Progenitor cell of endocrine pancreas (in vitro differentiated cells): ENCODE results near the gene CEP164. TPM values are rescaled to one million over a fixed set of nuclear protein-coding genes. Genes with fewer than 3 reads are reported as not detected.

Experiments
- DNase-seq: peaks from one replicate; pipeline ENCODE4 v3.0.0; 2021; ENCODE audit warnings: low spot score; ENCODE audit not compliant: unreplicated experiment
- H3K27ac Mint-ChIP-seq: 2 replicates; pipeline ENCODE4 v1.8.0; 2021; ENCODE audit warnings: mild to moderate bottlenecking, moderate library complexity, mixed read lengths
- H3K27me3 Mint-ChIP-seq: 2 replicates; pipeline ENCODE4 v1.8.0; 2021; ENCODE audit warnings: mixed read lengths
- H3K36me3 Mint-ChIP-seq: 2 replicates; pipeline ENCODE4 v1.8.0; 2022; ENCODE audit warnings: mixed read lengths; ENCODE audit not compliant: insufficient read depth
- H3K4me1 Mint-ChIP-seq: 2 replicates; pipeline ENCODE4 v1.8.0; 2021; ENCODE audit warnings: low read depth, mixed read lengths
- H3K4me3 Mint-ChIP-seq: 2 replicates; pipeline ENCODE4 v1.8.0; 2021; ENCODE audit warnings: low read depth, mild to moderate bottlenecking, moderate library complexity, mixed read lengths
- H3K9me3 Mint-ChIP-seq: 2 replicates; pipeline ENCODE4 v1.8.0; 2021; ENCODE audit warnings: low read depth, mixed read lengths
- CTCF ChIP-seq: fragments of 200-600 bp; sonication (generic); IDR thresholded peaks from one replicate; pipeline ENCODE4 v1.5.0; 2021; ENCODE audit warnings: antibody characterized with exemption, mild to moderate bottlenecking; ENCODE audit not compliant: unreplicated experiment
- total RNA-seq: library from RNA; stranded (reverse); gene quantifications from 2 replicates; pipeline ENCODE4 v1.2.1, GENCODE V29; 2021

Gene CEP164
- total RNA-seq, 1 donor from 2014 or later: 66.8 TPM

GRCh38 chr11:117375960-117376359 lies 48.3 kb downstream of the CEP164 start:
- no peak for DNase-seq
- no peaks in the 10 kb centered on the region for H3K4me1 Mint-ChIP-seq
- peaks cover 25% of the 10 kb centered on the region for H3K36me3 Mint-ChIP-seq
- no peak for TF ChIP-seq CTCF
- H3K27me3 Mint-ChIP-seq: no peaks in the 10 kb centered on the region
- no peaks in the 10 kb centered on the region for H3K9me3 Mint-ChIP-seq
- H3K4me3 Mint-ChIP-seq: no peak overlapping the region
- no peak overlapping the region for H3K27ac Mint-ChIP-seq

GRCh38 chr11:117376517-117376916 lies 48.9 kb downstream of the CEP164 start:
- no peaks in the 10 kb centered on the region for H3K27me3 Mint-ChIP-seq
- H3K4me3 Mint-ChIP-seq: no peak overlapping the region
- no peak for TF ChIP-seq CTCF
- no peaks in the 10 kb centered on the region for H3K9me3 Mint-ChIP-seq
- H3K4me1 Mint-ChIP-seq: no peaks in the 10 kb centered on the region
- DNase-seq: no peak
- no peak overlapping the region for H3K27ac Mint-ChIP-seq
- H3K36me3 Mint-ChIP-seq: peaks cover 22% of the 10 kb centered on the region

GRCh38 chr11:117378976-117379865 lies 51.6 kb downstream of the CEP164 start:
- Mint-ChIP-seq H3K27ac (no peak overlapping the region), H3K9me3 (no peaks in the 10 kb centered on the region), H3K4me3 (no peak overlapping the region), H3K36me3 (peaks cover 14% of the 10 kb centered on the region), H3K27me3 (no peaks in the 10 kb centered on the region), H3K4me1 (no peaks in the 10 kb centered on the region)
- no peak for DNase-seq
- TF ChIP-seq CTCF: no peak

GRCh38 chr11:117380676-117381075 lies 53.0 kb downstream of the CEP164 start:
- Mint-ChIP-seq H3K27ac (no peak overlapping the region), H3K36me3 (peaks cover 10% of the 10 kb centered on the region), H3K27me3 (no peaks in the 10 kb centered on the region), H3K4me3 (no peak overlapping the region), H3K4me1 (no peaks in the 10 kb centered on the region), H3K9me3 (no peaks in the 10 kb centered on the region)
- no peak for DNase-seq
- no peak for TF ChIP-seq CTCF

- TF ChIP-seq CTCF: no peak
- no peaks in the 10 kb centered on the region for H3K4me1 Mint-ChIP-seq
- H3K27ac Mint-ChIP-seq: no peak overlapping the region
- no peaks in the 10 kb centered on the region for H3K27me3 Mint-ChIP-seq
- no peak for DNase-seq
- H3K9me3 Mint-ChIP-seq: no peaks in the 10 kb centered on the region
- no peak overlapping the region for H3K4me3 Mint-ChIP-seq
- H3K36me3 Mint-ChIP-seq: peaks cover 5% of the 10 kb centered on the region
Measured at GRCh38 chr11:117381481-117382387, 54.1 kb downstream of the CEP164 start.
